NT2/D1 (cell line): Measurements from ENCODE around the gene MRPL55.

Experiments used
- SUZ12 ChIP-seq: IDR thresholded peaks from 2 replicates; pipeline ENCODE4 v1.6.1; 2011; ENCODE audit not compliant: insufficient read length, insufficient read depth; ENCODE audit errors: extremely low read depth
- YY1 ChIP-seq: IDR thresholded peaks from 2 replicates; pipeline ENCODE4 v1.6.1; 2011; ENCODE audit not compliant: insufficient read length, insufficient read depth
- ZNF274 ChIP-seq: IDR thresholded peaks from 2 replicates; pipeline ENCODE4 v1.6.1; 2011; ENCODE audit warnings: mild to moderate bottlenecking, low read depth, low read length

GRCh38 chr1:228087771-228088251 lies 21.3 kb downstream of the MRPL55 start:
- no peak for TF ChIP-seq ZNF274
- TF ChIP-seq YY1: no peak
- TF ChIP-seq SUZ12: no peak
